ENCODE data around the gene NFIX.
A peak's percentile ranks its signal among the peaks of the same experiment; 100 is the strongest.

The NFIX gene

GRCh38 chr19:12987190-12987589 is 8.1 kb upstream of the NFIX start:
- DNase-seq (ENCODE audit: insufficient read length, low spot score): no peak

GRCh38 chr19:12987781-12988180 is 7.5 kb upstream of the NFIX start:
- peak; percentile 51 for FAIRE-seq
- no peak for DNase-seq (ENCODE audit: insufficient read length, low spot score)

More at GRCh38 chr19:12987190-12987589, 8.1 kb upstream of the NFIX start:
- no peak for FAIRE-seq

- no peak for DNase-seq (ENCODE audit: insufficient read length, low spot score)
- no peak for FAIRE-seq
Measured at GRCh38 chr19:12990431-12990830, 4.8 kb upstream of the NFIX start.

- no peak for DNase-seq (ENCODE audit: insufficient read length, low spot score)
- FAIRE-seq: peak; percentile 95
Measured at GRCh38 chr19:12990853-12991252, 4.4 kb upstream of the NFIX start.

GRCh38 chr19:12991296-12991695 is 4.0 kb upstream of the NFIX start:
- no peak for DNase-seq (ENCODE audit: insufficient read length, low spot score)
- FAIRE-seq: no peak

- FAIRE-seq (no peak), DNase-seq (ENCODE audit: insufficient read length, low spot score) (no peak)
Measured at GRCh38 chr19:12992729-12993128, 2.5 kb upstream of the NFIX start.

- FAIRE-seq: peak; percentile 66
- no peak for DNase-seq (ENCODE audit: insufficient read length, low spot score)
Measured at GRCh38 chr19:12993562-12993961, 1.7 kb upstream of the NFIX start.

GRCh38 chr19:12995596-12996405 is 526 bp downstream of the NFIX start:
- FAIRE-seq (peak; percentile 83), DNase-seq (ENCODE audit: insufficient read length, low spot score) (no peak)

GRCh38 chr19:12996406-12997094 is 1.3 kb downstream of the NFIX start:
- no peak for DNase-seq (ENCODE audit: insufficient read length, low spot score)
- FAIRE-seq: no peak

GRCh38 chr19:12997179-12997966 is 2.1 kb downstream of the NFIX start:
- FAIRE-seq (peak; percentile 44), DNase-seq (ENCODE audit: insufficient read length, low spot score) (no peak)

GRCh38 chr19:12997967-12998940 is 3.0 kb downstream of the NFIX start:
- DNase-seq (ENCODE audit: insufficient read length, low spot score) (no peak), FAIRE-seq (peak; percentile 36)

- FAIRE-seq (no peak), DNase-seq (ENCODE audit: insufficient read length, low spot score) (no peak)
Measured at GRCh38 chr19:13001166-13001501, 5.9 kb downstream of the NFIX start.

- DNase-seq (ENCODE audit: insufficient read length, low spot score) (no peak), FAIRE-seq (peak; percentile 87)
Measured at GRCh38 chr19:13001502-13002165, 6.4 kb downstream of the NFIX start.

- DNase-seq (ENCODE audit: insufficient read length, low spot score): no peak
Measured at GRCh38 chr19:13002166-13002898, 7.1 kb downstream of the NFIX start.

GRCh38 chr19:13003081-13003480 is 7.8 kb downstream of the NFIX start:
- DNase-seq (ENCODE audit: insufficient read length, low spot score) (no peak), FAIRE-seq (peak; percentile 31)

More at GRCh38 chr19:13002166-13002898, 7.1 kb downstream of the NFIX start:
- FAIRE-seq: no peak

GRCh38 chr19:13004273-13004672 is 9.0 kb downstream of the NFIX start:
- DNase-seq (ENCODE audit: insufficient read length, low spot score) (no peak), FAIRE-seq (no peak)

GRCh38 chr19:13005253-13005652 is 10.0 kb downstream of the NFIX start:
- DNase-seq (ENCODE audit: insufficient read length, low spot score) (no peak), FAIRE-seq (no peak)

- FAIRE-seq: no peak
- DNase-seq (ENCODE audit: insufficient read length, low spot score): no peak
Measured at GRCh38 chr19:13005861-13006370, 10.6 kb downstream of the NFIX start.

Measured in HTR-8/SVneo (cell line).